ENCODE results near the gene RANBP9.

GRCh38 chr6:13572951-13573654 is 138.5 kb downstream of the RANBP9 start:
- TF ChIP-seq CTCF (IDR thresholded peaks at IDR 0.05), result no peak
- no peak for TF ChIP-seq POLR2A (IDR thresholded peaks at IDR 0.05)
